ENCODE measurements around the gene LCMT1.

DNA sequence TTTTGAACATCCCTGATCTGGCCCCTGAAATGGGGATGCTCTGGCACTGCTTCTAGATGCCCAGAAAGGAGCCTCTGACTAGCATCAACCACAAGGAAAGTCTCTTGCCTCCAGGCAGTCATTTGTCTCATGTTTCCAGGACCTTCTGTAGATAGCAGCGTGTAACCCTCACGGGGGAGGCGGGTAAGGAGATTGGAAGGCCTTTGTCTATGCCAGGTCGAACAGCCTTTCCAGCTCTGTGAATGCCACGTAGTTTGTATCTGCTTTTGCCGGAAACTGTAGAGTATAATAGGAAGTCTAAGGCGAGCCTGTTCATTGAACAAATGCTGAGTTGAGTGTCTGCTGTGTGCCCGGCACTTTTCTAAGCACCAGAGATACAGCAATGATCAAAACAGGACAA, 61.3 kb downstream of the LCMT1 start:
- TF ChIP-seq, protein P1, sequence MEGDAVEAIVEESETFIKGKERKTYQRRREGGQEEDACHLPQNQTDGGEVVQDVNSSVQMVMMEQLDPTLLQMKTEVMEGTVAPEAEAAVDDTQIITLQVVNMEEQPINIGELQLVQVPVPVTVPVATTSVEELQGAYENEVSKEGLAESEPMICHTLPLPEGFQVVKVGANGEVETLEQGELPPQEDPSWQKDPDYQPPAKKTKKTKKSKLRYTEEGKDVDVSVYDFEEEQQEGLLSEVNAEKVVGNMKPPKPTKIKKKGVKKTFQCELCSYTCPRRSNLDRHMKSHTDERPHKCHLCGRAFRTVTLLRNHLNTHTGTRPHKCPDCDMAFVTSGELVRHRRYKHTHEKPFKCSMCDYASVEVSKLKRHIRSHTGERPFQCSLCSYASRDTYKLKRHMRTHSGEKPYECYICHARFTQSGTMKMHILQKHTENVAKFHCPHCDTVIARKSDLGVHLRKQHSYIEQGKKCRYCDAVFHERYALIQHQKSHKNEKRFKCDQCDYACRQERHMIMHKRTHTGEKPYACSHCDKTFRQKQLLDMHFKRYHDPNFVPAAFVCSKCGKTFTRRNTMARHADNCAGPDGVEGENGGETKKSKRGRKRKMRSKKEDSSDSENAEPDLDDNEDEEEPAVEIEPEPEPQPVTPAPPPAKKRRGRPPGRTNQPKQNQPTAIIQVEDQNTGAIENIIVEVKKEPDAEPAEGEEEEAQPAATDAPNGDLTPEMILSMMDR (IDR thresholded peaks at IDR 0.05): no peak
- no peak for TF ChIP-seq POLR2AphosphoS5 (IDR thresholded peaks at IDR 0.05)

Data from breast epithelium (tissue), 3 donors.